LHCN-M2 (cell line): ENCODE data around the gene MBLAC1. TPM values are rescaled to one million over a fixed set of nuclear protein-coding genes. Genes with fewer than 3 reads are reported as not detected.
A peak's percentile ranks its signal among the peaks of the same experiment; 100 is the strongest.
"Not testable (repeated sequence)": the region's sequence is repeated elsewhere in the genome, so short reads cannot be mapped to it uniquely, and the experiment has no call there.

ENCODE experiments used
- DNase-seq: peaks from one replicate; pipeline ENCODE4 v3.0.0-alpha.2; 2012; ENCODE audit warnings: low read depth
- total RNA-seq: library from RNA; depleted of rRNA; stranded (reverse); fragments of >200 nt; gene quantifications from 2 replicates; pipeline ENCODE4 v1.2.3, GENCODE V29; 2014

The MBLAC1 gene
- total RNA-seq, 1 experiment from 2014 or later: 5.9 TPM

DNA sequence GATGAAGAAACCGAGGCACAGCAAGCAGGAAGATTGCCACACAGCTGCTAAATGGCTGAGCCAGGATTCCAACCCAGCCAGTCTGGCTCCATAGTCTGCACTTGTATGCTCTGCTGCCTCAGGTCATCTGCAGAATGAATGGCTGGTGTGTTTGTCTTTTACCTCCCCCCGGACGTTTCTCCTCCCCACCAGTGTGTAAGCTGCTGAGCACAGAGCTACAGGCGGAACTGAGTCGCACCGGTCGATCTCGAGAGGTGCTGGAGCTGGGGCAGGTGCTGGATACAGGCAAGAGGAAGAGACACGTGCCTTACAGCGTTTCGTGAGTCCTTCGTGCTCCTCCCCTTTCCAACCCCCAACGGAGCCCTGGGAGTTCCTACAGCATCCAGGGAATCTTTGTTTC is 4.7 kb upstream of the MBLAC1 start:
- no peak for DNase-seq

DNA sequence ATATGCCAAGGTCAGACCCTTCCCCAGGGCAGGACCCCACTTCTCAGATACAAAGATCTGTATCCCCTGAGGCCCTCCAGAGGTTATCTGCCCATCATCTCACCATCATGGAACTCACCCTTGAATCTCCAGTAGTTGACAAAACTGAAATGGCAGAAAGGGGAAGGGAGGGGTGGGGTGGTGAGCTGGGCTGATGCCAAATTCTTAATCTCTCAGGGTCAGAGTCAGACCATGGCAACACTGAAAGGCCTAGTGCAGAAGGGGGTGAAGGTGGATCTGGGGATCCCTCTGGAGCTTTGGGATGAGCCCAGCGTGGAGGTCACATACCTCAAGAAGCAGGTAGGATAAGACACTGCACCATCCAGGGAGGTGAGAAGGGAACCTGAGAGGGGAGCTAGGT is 4.2 kb upstream of the MBLAC1 start:
- no peak for DNase-seq

DNA sequence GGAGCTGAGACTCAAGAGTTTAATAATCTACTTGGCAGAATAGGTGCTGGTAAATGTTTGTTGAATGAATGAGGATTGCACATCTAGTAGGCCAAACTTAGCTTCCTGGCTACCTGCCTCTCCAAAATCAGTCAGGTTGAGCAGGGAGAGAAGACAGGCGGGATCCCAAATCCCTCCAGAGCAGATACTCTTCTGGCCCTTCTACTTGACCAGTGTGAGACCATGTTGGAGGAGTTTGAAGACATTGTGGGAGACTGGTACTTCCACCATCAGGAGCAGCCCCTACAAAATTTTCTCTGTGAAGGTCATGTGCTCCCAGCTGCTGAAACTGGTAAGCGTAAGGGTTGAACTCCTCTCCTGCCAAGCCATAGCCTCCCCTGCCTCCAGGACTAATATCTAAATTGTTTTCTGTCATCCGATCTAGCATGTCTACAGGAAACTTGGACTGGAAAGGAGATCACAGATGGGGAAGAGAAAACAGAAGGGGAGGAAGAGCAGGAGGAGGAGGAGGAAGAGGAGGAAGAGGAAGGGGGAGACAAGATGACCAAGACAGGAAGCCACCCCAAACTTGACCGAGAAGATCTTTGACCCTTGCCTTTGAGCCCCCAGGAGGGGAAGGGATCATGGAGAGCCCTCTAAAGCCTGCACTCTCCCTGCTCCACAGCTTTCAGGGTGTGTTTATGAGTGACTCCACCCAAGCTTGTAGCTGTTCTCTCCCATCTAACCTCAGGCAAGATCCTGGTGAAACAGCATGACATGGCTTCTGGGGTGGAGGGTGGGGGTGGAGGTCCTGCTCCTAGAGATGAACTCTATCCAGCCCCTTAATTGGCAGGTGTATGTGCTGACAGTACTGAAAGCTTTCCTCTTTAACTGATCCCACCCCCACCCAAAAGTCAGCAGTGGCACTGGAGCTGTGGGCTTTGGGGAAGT is 2.2 kb upstream of the MBLAC1 start:
- no peak for DNase-seq

DNA sequence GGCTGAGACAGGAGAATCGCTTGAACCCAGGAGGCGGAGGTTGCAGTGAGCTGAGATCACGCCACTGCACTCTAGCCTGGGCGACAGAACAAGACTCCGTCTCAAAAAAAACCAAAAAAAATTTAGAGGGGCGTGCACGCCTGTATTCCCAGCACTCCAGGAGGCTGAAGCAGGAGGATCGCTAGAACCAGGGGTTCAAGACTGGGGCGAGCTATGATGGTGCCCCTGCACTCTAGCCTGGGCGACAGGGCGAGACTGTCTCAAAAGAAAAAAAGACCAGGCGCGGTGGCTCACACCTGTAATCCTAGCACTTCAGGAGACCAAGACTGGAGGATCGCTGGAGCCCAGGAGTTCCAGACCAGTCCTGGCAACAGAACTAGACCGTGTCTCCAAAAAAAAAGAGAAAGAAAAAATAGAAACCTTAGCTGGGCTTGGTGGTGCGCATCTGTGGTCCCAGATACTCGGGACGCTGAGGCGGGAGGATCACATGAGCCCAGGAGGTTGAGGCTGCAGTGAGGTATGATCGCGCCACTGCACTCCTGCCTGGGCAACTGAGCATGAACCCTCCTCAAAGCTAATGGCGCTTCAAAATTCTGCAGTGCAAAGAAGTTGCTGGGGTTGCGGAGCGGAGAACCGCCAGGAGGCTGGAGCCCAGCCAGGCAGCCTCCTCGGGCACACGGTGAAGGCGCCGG is 382 bp upstream of the MBLAC1 start:
- DNase-seq: no peak

DNA sequence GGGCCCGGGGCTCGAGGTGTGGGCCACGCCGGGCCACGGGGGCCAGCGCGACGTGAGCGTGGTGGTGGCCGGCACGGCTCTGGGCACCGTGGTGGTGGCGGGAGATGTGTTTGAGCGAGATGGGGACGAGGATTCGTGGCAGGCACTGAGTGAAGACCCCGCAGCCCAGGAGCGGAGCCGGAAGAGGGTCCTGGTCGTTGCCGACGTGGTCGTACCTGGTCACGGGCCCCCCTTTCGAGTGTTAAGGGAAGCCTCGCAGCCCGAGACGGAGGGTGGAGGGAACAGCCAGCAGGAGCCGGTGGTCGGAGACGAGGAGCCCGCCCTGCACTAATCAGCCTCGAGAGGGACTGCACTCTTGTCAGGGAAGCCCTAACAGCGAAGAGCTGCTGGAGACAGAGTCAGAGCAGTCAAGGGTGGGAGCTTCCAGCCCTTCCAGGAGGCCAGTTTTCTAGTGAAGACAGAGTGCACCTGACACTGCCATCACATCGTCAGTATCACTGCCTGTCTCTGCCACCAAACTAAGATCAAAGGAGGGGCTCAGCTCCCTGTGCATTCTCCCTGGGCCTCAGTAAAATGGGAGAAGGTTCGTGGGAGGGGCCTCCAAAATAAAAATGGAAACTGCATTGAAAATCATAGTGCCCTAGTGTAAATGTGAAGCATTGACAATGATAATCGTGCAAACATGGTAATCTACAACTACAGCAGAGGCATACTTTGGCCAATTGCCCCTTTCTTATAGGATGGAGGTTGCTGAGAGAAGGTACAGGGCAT is 1.3 kb downstream of the MBLAC1 start:
- DNase-seq: no peak

DNA sequence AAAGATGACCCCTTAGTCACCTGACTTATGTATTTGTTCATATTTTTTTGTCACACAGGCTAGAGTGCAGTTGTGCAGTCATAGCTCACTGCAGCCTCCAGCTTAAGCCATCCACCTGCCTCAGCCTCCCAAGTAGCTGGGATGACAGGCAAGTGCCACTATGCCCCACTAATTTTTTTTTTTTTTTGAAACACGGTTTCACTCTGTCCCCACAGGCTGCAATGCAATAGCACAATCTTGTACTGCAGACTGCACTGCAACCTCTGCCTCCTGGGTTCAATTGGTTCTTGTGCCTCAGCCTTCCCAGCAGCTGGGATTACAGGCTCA is 1.8 kb downstream of the MBLAC1 start:
- no peak for DNase-seq

DNA sequence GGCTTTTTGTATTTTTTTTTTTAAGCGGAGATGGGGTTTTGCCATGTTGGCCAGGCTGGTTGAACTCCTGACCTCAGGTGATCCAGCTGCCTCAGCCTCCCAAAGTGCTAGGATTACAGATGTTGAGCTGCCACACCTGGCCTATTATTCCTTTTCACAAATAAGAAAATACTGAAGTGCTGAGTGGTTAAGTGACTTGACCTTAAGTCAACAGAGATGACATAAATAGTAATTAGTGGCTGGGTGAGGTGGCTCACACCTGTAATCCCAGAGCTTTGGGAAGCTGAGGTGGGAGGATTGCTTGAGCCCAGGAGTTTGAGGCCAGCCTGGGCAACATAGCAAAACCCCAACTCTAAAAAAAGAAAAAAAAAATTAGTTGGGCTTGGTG is 3.4 kb downstream of the MBLAC1 start:
- not testable (repeated sequence) for DNase-seq

DNA sequence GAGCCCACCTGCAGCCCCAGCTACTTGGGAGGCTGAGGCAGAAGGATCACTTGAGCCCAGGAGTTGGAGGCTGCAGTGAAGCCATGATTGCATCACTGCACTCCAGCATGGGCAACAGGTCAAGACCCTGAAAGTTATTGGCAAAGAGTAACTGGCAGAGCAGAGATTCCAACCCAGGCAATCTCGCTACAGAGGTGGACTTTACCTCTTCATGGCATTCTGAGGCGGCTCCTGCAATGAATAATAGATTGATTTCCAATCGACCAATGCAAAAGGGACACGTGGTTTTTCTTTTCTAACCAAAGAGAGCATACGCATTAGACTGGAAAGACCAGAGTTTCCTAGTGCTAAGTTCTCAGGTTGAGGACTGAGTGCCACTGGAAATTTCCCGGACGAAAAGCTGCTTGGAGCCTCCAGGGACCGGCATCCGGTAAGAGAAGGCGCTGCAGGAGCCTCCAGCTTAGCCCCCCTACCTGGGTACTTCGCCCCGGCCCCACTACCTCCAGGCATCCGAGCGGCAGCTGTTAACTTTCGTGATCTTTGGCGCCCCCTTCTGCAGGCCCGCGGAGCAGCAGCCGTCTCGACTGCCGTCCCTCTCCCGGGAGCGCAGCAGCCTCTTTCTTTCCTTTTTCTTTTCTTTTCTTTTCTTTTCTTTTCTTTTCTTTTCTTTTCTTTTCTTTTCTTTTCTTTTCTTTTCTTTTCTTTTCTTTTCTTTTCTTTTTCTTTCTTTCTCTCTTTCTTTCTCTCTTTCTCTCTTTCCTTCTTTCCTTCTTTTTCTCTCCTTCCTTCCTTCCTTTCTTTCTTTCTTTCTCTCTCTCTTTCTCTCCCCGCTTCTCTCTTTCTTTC is 4.1 kb downstream of the MBLAC1 start:
- DNase-seq: peak; percentile 45

DNA sequence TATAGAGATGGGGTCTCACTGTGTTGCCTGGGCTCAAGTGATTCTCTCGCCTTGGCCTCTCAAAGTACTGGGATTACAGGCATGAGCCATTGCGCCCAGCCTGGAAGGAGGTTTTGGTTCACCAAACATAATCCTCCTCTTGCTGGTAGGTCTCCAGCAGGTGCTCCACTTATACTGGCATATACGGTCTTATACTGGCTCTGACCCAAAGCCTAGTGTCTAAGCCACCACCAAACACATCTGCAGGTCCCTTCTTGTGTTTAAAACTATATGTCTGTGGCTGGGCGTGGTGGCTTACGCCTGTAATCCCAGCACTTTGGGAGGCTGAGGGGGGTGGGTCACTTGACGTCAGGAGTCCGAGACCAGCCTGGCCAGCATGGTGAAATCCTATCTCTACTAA is 5.4 kb downstream of the MBLAC1 start:
- DNase-seq: no peak

DNA sequence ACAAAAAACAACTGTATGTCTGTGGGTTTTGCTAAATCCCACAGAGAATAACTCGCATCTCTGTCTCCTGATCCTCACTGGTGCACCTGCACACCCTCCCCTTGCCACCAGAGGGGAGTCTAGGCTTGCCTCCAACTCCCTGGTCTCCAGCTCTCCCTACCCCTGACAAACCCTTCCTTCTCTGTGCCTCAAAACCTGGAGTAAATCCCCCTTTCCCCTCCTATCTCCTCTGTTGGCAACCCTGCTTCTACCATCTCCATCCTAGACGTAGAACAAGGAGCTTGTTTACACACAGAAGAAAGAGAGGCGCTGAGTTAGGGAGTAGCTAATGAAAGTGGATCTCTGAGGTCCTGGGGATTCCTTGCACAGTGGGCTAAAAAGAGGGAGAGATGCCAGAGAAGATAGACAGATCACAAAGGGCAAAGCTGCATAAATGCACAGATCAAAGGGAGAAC is 6.0 kb downstream of the MBLAC1 start:
- peak; percentile 62 for DNase-seq

DNA sequence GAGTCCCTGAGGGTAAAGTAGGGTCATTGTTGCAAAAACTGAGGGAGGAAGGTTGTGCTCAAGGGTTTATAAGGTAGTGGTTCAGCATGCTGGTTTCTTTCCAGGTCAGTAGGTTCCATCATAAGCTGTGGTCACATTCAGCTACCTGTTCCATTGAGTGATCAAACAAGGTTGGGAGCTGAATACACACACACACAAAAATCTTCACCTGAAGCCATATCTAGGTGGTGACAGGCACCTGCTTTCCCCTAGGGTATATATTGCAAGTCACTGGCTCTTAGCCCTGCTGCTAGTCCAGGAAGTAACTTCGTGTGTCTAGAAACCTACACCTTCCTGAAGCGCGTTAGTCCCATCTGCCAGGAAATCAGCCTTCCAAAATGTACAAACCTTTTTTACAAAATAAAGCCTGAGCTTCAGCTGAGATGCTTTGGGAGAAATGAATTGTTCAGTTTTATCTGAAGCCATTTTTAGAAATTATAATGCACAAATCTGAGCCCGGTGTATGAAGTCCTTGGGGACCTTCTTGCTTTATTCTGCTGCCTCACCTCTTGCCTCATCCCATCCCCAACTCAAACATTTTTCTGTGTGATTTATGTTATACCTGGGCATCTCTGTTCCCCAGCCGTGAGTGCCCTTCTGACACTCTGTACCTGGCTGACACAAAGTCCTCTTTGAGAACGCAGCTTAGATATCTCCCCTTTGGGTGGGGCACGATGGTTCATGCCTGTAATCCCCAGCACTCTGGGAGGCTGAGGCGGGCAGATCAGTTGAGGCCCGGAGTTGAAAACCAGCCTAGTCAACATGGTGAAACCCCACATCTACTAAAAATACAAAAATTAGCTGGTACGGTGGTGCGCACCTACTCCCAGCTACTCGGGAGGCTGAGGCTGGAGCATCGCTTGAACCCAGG is 11.3 kb downstream of the MBLAC1 start:
- no peak for DNase-seq

DNA sequence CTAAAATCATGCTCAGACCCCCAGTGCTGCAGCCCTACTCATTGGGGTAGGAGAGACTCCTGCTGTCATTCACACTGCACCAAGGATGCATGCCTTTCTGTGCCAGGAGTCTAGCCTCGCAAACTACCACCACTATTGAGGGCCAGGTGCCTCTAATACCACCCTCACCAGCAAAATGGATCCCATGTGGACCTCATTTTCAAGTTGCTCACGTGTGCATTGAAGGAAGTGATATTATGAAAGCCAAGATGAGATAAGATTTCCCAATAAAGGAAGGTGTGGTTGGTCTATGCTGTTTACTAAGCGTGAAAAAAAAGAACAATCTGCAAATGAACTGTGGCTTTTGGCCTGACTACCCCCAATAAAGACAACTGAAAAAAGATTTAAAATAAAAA is 14.8 kb downstream of the MBLAC1 start:
- DNase-seq: no peak

DNA sequence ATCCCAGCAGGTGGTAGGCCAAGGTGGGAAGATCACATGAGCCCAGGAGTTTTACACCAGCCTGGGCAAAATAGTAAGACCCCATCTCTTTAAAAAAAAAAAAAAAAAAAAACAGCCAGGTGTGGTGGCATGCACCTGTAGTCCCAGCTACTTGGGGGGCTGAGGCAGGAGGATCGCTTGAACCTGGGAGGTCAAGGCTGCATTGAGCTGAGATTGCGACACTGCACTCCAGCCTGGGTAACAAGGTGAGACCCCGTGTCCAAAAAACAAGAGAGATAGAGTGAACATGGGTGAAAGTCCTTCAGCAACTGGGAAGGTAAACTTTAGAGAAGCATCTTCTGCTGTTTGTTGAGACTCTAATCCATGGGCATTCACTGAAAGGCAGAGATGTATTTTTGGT is 15.7 kb downstream of the MBLAC1 start:
- DNase-seq: no peak

DNA sequence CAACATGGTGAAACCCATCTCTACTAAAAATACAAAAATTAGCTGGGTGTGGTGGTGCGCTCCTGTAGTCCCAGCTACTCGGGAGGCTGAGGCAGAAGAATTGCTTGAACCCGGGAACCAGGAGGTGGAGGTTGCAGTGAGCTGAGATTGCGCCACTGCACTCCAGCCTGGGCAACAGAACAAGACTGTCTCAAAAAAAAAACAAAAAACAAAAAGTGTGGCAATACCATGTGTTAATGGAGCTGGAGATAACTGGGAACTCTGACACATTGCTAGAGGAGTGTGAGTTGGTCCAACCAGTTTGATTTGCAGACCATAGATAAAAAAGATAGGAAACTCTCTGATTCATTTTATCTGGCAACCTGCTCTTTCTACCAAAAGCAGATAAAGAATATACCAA is 19.6 kb downstream of the MBLAC1 start:
- not testable (repeated sequence) for DNase-seq

DNA sequence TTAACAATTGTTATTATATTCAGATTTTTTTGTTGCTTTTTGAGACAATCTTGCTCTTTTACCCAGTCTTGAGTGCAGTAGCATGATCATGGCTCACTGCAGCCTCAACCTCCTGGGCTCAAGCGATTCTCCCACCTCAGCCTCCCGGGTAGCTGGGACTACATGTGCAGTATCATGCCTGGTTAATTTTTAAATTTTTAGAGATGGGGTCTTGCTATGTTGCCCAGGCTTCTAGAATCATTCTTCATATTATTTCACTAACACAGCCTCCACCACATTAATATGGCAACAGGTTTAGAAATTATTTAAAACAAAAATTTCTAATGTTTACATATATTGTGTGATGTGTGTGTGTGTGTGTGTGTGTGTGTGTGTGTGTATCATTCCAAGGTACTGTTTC is 20.5 kb downstream of the MBLAC1 start:
- no peak for DNase-seq

DNA sequence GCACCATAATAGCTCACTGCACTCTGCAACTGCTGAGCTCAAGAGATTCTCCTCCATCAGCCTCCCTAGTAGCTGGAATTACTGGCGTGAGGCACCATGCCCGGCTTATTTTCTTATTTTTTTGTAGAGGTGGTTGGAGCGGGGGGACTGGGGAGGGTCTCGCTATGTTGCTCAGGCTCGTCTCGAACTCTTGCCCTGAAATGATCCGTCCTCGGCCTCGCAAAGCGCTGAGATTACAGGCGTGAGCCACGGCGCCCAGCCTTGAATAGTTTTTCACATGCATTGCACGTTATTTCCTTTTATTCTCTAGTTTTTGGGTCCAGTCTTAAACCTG is 21.4 kb downstream of the MBLAC1 start:
- DNase-seq: no peak

DNA sequence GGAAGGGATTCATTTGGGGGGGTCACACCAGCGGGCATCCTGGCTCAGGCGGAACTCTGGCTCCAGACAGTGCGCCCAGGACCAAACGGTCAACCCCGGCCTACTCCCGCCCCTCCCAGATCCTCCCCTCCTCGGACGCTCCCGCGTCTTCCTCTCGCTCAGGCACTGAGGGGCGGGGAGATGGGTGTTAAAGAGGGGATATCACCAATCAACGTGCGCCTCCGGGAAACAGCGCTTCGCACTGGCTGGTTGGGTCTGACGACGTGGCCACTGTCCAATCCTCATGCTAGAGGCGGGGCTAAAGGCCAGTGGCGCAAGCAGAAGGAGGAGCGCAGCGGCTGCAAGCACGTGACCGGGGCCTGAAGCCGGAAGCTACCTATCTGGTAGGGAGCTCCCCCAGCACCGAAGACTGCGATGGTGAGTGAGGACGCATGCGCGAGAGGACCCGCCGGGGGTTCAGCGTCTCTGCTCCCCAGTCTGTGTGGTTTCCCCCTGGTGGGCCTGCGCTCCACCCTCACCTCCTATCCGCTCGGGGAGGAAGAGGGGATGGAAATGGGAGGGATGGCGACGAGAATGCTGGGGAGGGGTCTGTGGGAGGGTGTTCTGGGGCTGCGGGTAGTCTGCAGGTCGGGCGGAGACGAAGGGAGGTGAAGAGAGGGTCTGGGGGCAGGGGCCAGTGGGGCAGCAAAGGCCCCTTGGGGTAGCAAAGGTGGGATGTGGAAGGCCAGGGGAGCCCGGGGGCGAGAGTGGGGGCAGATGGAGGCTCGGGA is 22.0 kb downstream of the MBLAC1 start, which contains the start of gene LAMTOR4:
LAMTOR4 (plus strand) TSS at position 360 of the 770 bp plus-strand sequence; CDS start at position 415, 55 bp downstream.
- DNase-seq: peak; percentile 99

DNA sequence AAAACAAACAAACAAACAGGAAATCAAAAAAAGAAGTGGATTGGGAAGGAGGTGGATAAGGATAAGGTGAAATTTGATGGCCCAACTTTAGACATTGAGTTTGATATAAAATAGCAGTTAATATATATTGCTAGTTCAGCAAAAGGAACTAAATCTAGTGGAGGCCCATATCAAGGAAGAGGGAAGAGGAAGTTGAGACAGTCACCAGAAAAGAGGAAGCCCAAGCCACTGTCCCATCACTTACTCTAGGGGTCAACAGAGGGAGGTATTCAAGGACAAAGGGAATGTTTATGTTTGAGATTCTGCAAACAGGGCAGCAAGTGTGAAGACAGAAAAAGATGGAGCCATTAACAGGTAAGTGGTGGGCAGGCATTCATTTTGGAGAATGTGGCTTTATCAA is 25.6 kb downstream of the MBLAC1 start:
- no peak for DNase-seq

DNA sequence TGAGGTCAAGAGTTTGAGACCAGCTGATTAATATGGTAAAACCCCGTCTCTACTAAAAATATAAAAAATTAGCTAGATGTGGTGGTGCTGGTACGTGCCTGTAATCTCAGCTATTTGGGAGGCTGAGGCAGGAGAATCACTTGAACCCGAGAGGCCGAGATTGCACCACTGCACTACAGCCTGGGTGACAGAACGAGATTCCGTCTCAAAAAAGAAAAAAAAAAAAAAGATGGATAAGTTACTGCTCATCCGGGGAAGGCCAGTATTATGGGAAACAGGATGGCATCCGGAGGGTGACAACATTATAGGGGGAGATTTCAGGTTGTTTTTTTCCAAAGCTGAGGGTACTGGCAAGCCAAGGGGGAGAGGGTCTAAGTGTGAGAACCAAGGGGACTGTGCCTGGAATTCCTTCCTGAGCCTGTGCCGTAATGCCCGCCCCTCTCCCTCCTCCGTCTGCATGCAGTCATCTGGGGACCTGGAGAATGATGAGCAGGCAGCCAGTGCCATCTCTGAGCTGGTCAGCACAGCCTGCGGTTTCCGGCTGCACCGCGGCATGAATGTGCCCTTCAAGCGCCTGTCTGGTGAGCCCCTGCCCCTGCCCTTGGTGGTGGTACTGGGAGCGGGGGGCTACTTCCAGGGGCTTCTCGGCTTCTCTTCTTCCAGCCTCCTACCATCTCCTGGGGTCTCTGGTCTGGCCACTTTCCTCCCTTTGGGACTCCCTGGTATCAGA is 26.3 kb downstream of the MBLAC1 start:
- DNase-seq: no peak
